H1 (cell line): ENCODE results near the gene ZNF462. TPM values are rescaled to one million over a fixed set of nuclear protein-coding genes. Genes with fewer than 3 reads are reported as not detected.

Source experiments
- CTCF ChIA-PET: fragments of 300-600 bp; sonication (Branson Sonifier 250); formaldehyde crosslinking; loops from one replicate; lab custom pipeline; 2021; ENCODE audit not compliant: partially characterized antibody; lab: Charles Lee
- POLR2A ChIA-PET: fragments of 300-600 bp; sonication (Branson Sonifier 250); formaldehyde crosslinking; loops from one replicate; lab custom pipeline; 2021; ENCODE audit warnings: inconsistent platforms; ENCODE audit not compliant: partially characterized antibody; lab: Charles Lee
- DNase-seq, 2 experiments: peaks; one replicate each; pipeline versions ENCODE4 v3.0.0 to v3.0.0-alpha.2; 2010 to 2022; ENCODE audit warnings: low spot score in 2 of 2, low read depth in 1 of 2, mixed read lengths in 1 of 2
- FAIRE-seq: peaks from 2 replicates; lab custom pipeline; 2011; peaks lifted over from hg19 to GRCh38; lab: Jason Lieb, UNC
- H2AFZ ChIP-seq: 2 replicates; pipeline ENCODE4 v1.8.1; 2012; ENCODE audit warnings: low read length, inconsistent platforms
- H2AK5ac ChIP-seq: 2 replicates; pipeline ENCODE4 v1.6.1; 2013; ENCODE audit warnings: low read depth, low read length
- H2BK120ac ChIP-seq: replicated peaks from 2 replicates; pipeline ENCODE3; 2013; ENCODE audit warnings: low read depth, low read length, inconsistent platforms
- H2BK12ac ChIP-seq: 2 replicates; pipeline ENCODE4 v1.6.1; 2013; ENCODE audit warnings: low read depth, low read length
- H2BK15ac ChIP-seq: 2 replicates; pipeline ENCODE4 v1.6.1; 2013; ENCODE audit warnings: low read length
- H2BK20ac ChIP-seq: 2 replicates; pipeline ENCODE4 v1.6.1; 2013; ENCODE audit warnings: low read length
- H2BK5ac ChIP-seq: 2 replicates; pipeline ENCODE4 v1.6.1; 2013; ENCODE audit warnings: low read depth, low read length
- H3K14ac ChIP-seq: 2 replicates; pipeline ENCODE4 v1.6.1; 2013; ENCODE audit warnings: inconsistent platforms; ENCODE audit not compliant: insufficient read length
- H3K18ac ChIP-seq: 2 replicates; pipeline ENCODE4 v1.6.1; 2013; ENCODE audit warnings: low read length; ENCODE audit errors: extremely low read depth
- H3K23ac ChIP-seq: 2 replicates; pipeline ENCODE4 v1.6.1; 2013; ENCODE audit warnings: inconsistent platforms; ENCODE audit not compliant: insufficient read length
- H3K23me2 ChIP-seq: 2 replicates; pipeline ENCODE4 v1.6.1; 2013; ENCODE audit warnings: low read depth, low read length
- H3K27ac ChIP-seq: 2 replicates; pipeline ENCODE4 v1.6.1; 2011; ENCODE audit warnings: low read depth, low read length, inconsistent platforms
- H3K27me3 ChIP-seq, 4 experiments: replicated peaks in 1 of 4; 1 replicate in 1 of 4; 2 replicates in 3 of 4; pipeline versions ENCODE4 v1.6.1 to v1.8.1; 2011 to 2013; ENCODE audit warnings: low read length in 3 of 4, mild to moderate bottlenecking in 3 of 4, inconsistent platforms in 2 of 4, mixed read lengths in 2 of 4, moderate library complexity in 1 of 4; ENCODE audit not compliant: control insufficient read depth in 3 of 4, insufficient read depth in 3 of 4; ENCODE audit errors: extremely low read depth in 1 of 4
- H3K36me3 ChIP-seq, 4 experiments: 2 replicates each; pipeline versions ENCODE4 v1.6.1 to v1.8.1; 2011 to 2013; ENCODE audit warnings: mild to moderate bottlenecking in 4 of 4, low read length in 3 of 4, moderate library complexity in 2 of 4, control low read depth in 1 of 4, inconsistent platforms in 1 of 4; ENCODE audit not compliant: insufficient read depth in 4 of 4, control insufficient read depth in 2 of 4
- H3K4ac ChIP-seq: replicated peaks from 2 replicates; pipeline ENCODE3; 2013; ENCODE audit warnings: low read length, low read depth, mixed read lengths, inconsistent platforms; ENCODE audit not compliant: insufficient read length
- H3K4me1 ChIP-seq, 4 experiments: replicated peaks in 1 of 4; 1 replicate in 1 of 4; 2 replicates in 3 of 4; pipeline versions ENCODE4 v1.6.1 to v1.8.1; 2011 to 2013; ENCODE audit warnings: low read length in 3 of 4, inconsistent platforms in 2 of 4, mixed read lengths in 1 of 4; ENCODE audit not compliant: insufficient read depth in 4 of 4, control insufficient read depth in 3 of 4
- H3K4me2 ChIP-seq, 2 experiments: 2 replicates each; pipeline versions ENCODE4 v1.6.1 to v1.8.1; 2011 to 2013; ENCODE audit warnings: low read depth in 2 of 2, low read length in 2 of 2, control low read depth in 1 of 2, inconsistent platforms in 1 of 2, mild to moderate bottlenecking in 1 of 2; ENCODE audit not compliant: insufficient read depth in 1 of 2
- H3K4me3 ChIP-seq, 4 experiments: fragments of 200-600, 300-600 bp in 1 of 4; sonication (generic), shearing (Covaris generic), sonication (Bioruptor Twin) in 1 of 4; 2 replicates each; pipeline versions ENCODE4 v1.5.1 to v1.8.1; 2011 to 2016; ENCODE audit warnings: low read length in 4 of 4, low read depth in 3 of 4, control low read depth in 2 of 4, inconsistent platforms in 2 of 4, mild to moderate bottlenecking in 2 of 4, mixed read lengths in 1 of 4, moderate library complexity in 1 of 4; ENCODE audit not compliant: insufficient read depth in 2 of 4; ENCODE audit errors: extremely low read depth in 1 of 4
- H3K56ac ChIP-seq: replicated peaks from 2 replicates; pipeline ENCODE3; 2013; ENCODE audit warnings: low read depth, mild to moderate bottlenecking, mixed read lengths, low read length, inconsistent platforms; ENCODE audit not compliant: insufficient read length
- H3K79me1 ChIP-seq: 2 replicates; pipeline ENCODE4 v1.6.1; 2013; ENCODE audit warnings: low read depth, low read length, control low read depth
- H3K79me2 ChIP-seq, 2 experiments: 2 replicates each; pipeline versions ENCODE4 v1.6.1 to v1.8.1; 2012 to 2013; ENCODE audit warnings: low read length in 2 of 2, mild to moderate bottlenecking in 2 of 2, inconsistent platforms in 1 of 2; ENCODE audit not compliant: insufficient read depth in 2 of 2, control insufficient read depth in 1 of 2
- H3K9ac ChIP-seq, 4 experiments: replicated peaks in 1 of 4; 1 replicate in 1 of 4; 2 replicates in 3 of 4; pipeline versions ENCODE4 v1.6.1 to v1.8.1; 2011 to 2013; ENCODE audit warnings: low read depth in 3 of 4, low read length in 3 of 4, control low read depth in 2 of 4, mild to moderate bottlenecking in 2 of 4, moderate library complexity in 2 of 4, inconsistent platforms in 1 of 4; ENCODE audit errors: extremely low read depth in 1 of 4
- H3K9me3 ChIP-seq, 2 experiments: 2 replicates each; pipeline versions ENCODE4 v1.6.1 to v1.8.1; 2012 to 2013; ENCODE audit warnings: mild to moderate bottlenecking in 2 of 2, moderate library complexity in 2 of 2, control low read depth in 1 of 2, inconsistent platforms in 1 of 2, low read depth in 1 of 2, low read length in 1 of 2, mixed read lengths in 1 of 2; ENCODE audit not compliant: insufficient read depth in 2 of 2
- H4K20me1 ChIP-seq, 2 experiments: replicated peaks in 1 of 2; 2 replicates each; pipeline versions ENCODE3 to v1.8.1; 2011 to 2013; ENCODE audit warnings: inconsistent platforms in 2 of 2, low read length in 2 of 2, mild to moderate bottlenecking in 1 of 2; ENCODE audit not compliant: insufficient read depth in 2 of 2, control insufficient read depth in 1 of 2
- H4K5ac ChIP-seq: 2 replicates; pipeline ENCODE4 v1.6.1; 2013; ENCODE audit warnings: low read length, low read depth, mixed read lengths, inconsistent platforms; ENCODE audit not compliant: insufficient read length
- H4K8ac ChIP-seq: 2 replicates; pipeline ENCODE4 v1.8.0; 2013; ENCODE audit warnings: mild to moderate bottlenecking, moderate library complexity, low read length, inconsistent platforms; ENCODE audit not compliant: insufficient read depth; ENCODE audit errors: extremely low read depth
- H4K91ac ChIP-seq: replicated peaks from 2 replicates; pipeline ENCODE3; 2013; ENCODE audit warnings: low read length, mixed read lengths, inconsistent platforms; ENCODE audit not compliant: insufficient read length
- RBBP5 ChIP-seq: IDR thresholded peaks from 2 replicates; pipeline ENCODE4 v1.7.1; 2012; ENCODE audit warnings: low read depth, mild to moderate bottlenecking, inconsistent platforms, low read length, moderate library complexity, borderline replicate concordance
- SP2 ChIP-seq: IDR thresholded peaks from 2 replicates; pipeline ENCODE4 v1.6.1; 2012; ENCODE audit warnings: mild to moderate bottlenecking, low read length, inconsistent platforms
- WGBS, 2 experiments: shearing (Covaris generic) in 1 of 2; methylation state at CpG; one replicate each; pipeline versions ENCODE4 v1.1.6 to v1.1.7; 2013 to 2015; ENCODE audit warnings: low lambda C conversion rate in 2 of 2, mixed read lengths in 2 of 2, inconsistent platforms in 1 of 2, low coverage in 1 of 2, missing lambda C conversion rate in 1 of 2; ENCODE audit not compliant: insufficient replicate concordance in 2 of 2, insufficient coverage in 1 of 2, insufficient read length in 1 of 2; ENCODE audit errors: extremely low coverage in 1 of 2, missing lambda C conversion rate in 1 of 2; 5-methylcytosine and 5-hydroxymethylcytosine counted together
- polyA plus RNA-seq, 7 experiments: library from polyadenylated mRNA; depleted of rRNA in 3 of 7; stranded (reverse) in 5 of 7; unstranded in 2 of 7; fragments of >200 nt in 5 of 7; fragments of 200-250 nt in 2 of 7; gene quantifications; 1 replicate in 5 of 7; 2 replicates in 1 of 7; 4 replicates in 1 of 7; pipeline versions ENCODE4 v1.2.1 to v1.2.3, GENCODE V29; 2011 to 2013; ENCODE audit warnings: missing spikeins in 2 of 7, mixed read lengths in 2 of 7
- total RNA-seq: library from RNA; stranded (reverse); fragmentation: NEBNext Ultra II Directional; extraction: Animal tissue kit (Norgen Biotek cat#: 25700); gene quantifications from 2 replicates; pipeline ENCODE4 v1.2.1, GENCODE V29; 2021

Gene ZNF462
- total and polyA plus RNA-seq, 2 of the 8 experiments (the other 6 are each of a cell fraction or from before 2014, with no cell fraction given), result 30.0 to 163 TPM

- no peak overlapping the region for H2BK15ac ChIP-seq
- FAIRE-seq (no peak), DNase-seq (no peak)
- no peak overlapping the region for H3K4me3 ChIP-seq
- no peak overlapping the region for H2AFZ ChIP-seq
- no peak overlapping the region for H3K9ac ChIP-seq
- no peak overlapping the region for H3K4me2 ChIP-seq
- H2BK120ac ChIP-seq, result no peak overlapping the region
- no peak overlapping the region for H2AK5ac ChIP-seq
- H3K79me2 ChIP-seq, result peaks cover 48 to 100% of the 10 kb centered on the region in 2 experiments
- no peak overlapping the region for H3K4ac ChIP-seq
- ChIA-PET CTCF (interaction anchor here (1.0 kb wide), 1 partner anchor 23 kb away, joined by 4 read pairs; no protein-coding TSS in a partner anchor), POLR2A (no interaction called here)
- H3K4me1 ChIP-seq, result peaks cover 3 to 18% (median 11%) of the 10 kb centered on the region in 4 experiments; a peak in 6 of 7 replicates
- no peak overlapping the region for H2BK12ac ChIP-seq
- no peak overlapping the region for H4K8ac ChIP-seq
- H3K27ac ChIP-seq, result no peak overlapping the region
- H4K20me1 ChIP-seq, result peaks cover 5 to 13% of the 10 kb centered on the region in 2 experiments
- H2BK20ac ChIP-seq, result no peak overlapping the region
- H3K36me3 ChIP-seq, result peaks cover 0 to 10% (median 2%) of the 10 kb centered on the region in 4 experiments; a peak in 2 of 8 replicates
- no peak overlapping the region for H4K5ac ChIP-seq
- WGBS, 2 experiments, result 90% methylated on average over 3 of the region's 3 CpGs; no CpG with 5 or more reads in 1 of the 2 experiments
- peaks cover 7% of the 10 kb centered on the region for H3K79me1 ChIP-seq
- H3K56ac ChIP-seq, result no peak overlapping the region
- H3K9me3 ChIP-seq, result no peaks in the 10 kb centered on the region; a peak in 1 of 4 replicates
- no peaks in the 10 kb centered on the region for H3K27me3 ChIP-seq
- H2BK5ac ChIP-seq, result no peak overlapping the region
- no peak overlapping the region for H4K91ac ChIP-seq
- no peak overlapping the region for H3K14ac ChIP-seq
- no peaks in the 10 kb centered on the region; the same call in 1 of the 2 replicates for H3K23me2 ChIP-seq
- TF ChIP-seq RBBP5 (no peak), SP2 (no peak)
- H3K18ac ChIP-seq, result no peak overlapping the region
- H3K23ac ChIP-seq, result no peak overlapping the region
Observed at GRCh38 chr9:106897751-106898150, 34.8 kb downstream of the ZNF462 start.
